Measurements from ENCODE around the gene MUC12.
"Not testable (repeated sequence)": the region's sequence is repeated elsewhere in the genome, so short reads cannot be mapped to it uniquely, and the experiment has no call there.

DNA sequence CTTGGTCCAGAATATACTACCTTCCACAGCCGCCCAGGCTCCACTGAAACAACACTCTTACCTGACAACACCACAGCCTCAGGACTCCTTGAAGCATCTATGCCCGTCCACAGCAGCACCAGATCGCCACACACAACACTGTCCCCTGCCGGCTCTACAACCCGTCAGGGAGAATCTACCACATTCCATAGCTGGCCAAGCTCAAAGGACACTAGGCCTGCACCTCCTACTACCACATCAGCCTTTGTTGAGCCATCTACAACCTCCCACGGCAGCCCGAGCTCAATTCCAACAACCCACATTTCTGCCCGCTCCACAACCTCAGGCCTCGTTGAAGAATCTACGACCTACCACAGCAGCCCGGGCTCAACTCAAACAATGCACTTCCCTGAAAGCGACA is 22.9 kb downstream of the MUC12 start:
- TF ChIP-seq CTCF (conservative IDR thresholded peaks at IDR 0.05); EZH2 (IDR thresholded peaks at IDR 0.05; ENCODE audit: low read depth): not testable (repeated sequence)
